H54 (cell line): Measurements from ENCODE around the gene TBC1D5.
"Not testable (repeated sequence)": the region's sequence is repeated elsewhere in the genome, so short reads cannot be mapped to it uniquely, and the experiment has no call there.

Experiments
- DNase-seq: peaks from one replicate; pipeline ENCODE4 v3.0.0; 2011; ENCODE audit warnings: low spot score, mixed read lengths; ENCODE audit not compliant: insufficient read length
- FAIRE-seq: peaks from 3 replicates; lab custom pipeline; 2011; peaks lifted over from hg19 to GRCh38; lab: Jason Lieb, UNC
- POLR2A ChIP-seq: IDR thresholded peaks from 2 replicates; pipeline ENCODE4 v1.6.1; 2011; ENCODE audit warnings: low read depth, mild to moderate bottlenecking, low read length

The TBC1D5 gene

GRCh38 chr3:17137321-17137826 lies 605.1 kb downstream of the TBC1D5 start:
- TF ChIP-seq POLR2A: no peak
- FAIRE-seq (no peak), DNase-seq (no peak)

GRCh38 chr3:17136136-17136721 lies 606.2 kb downstream of the TBC1D5 start:
- no peak for DNase-seq
- FAIRE-seq: no peak
- no peak for TF ChIP-seq POLR2A

GRCh38 chr3:17135696-17136095 lies 606.7 kb downstream of the TBC1D5 start:
- no peak for TF ChIP-seq POLR2A
- DNase-seq: no peak
- FAIRE-seq: no peak

GRCh38 chr3:17133632-17134545 lies 608.5 kb downstream of the TBC1D5 start:
- DNase-seq (no peak), FAIRE-seq (no peak)
- TF ChIP-seq POLR2A: no peak

- DNase-seq (no peak), FAIRE-seq (no peak)
- no peak for TF ChIP-seq POLR2A
Observed at GRCh38 chr3:17132286-17133115, 609.9 kb downstream of the TBC1D5 start.

GRCh38 chr3:17130956-17131355 lies 611.5 kb downstream of the TBC1D5 start:
- TF ChIP-seq POLR2A: no peak
- FAIRE-seq (no peak), DNase-seq (no peak)

GRCh38 chr3:17129556-17129955 lies 612.9 kb downstream of the TBC1D5 start:
- TF ChIP-seq POLR2A: no peak
- FAIRE-seq: no peak

GRCh38 chr3:17128671-17129070 lies 613.8 kb downstream of the TBC1D5 start:
- not testable (repeated sequence) for DNase-seq, FAIRE-seq

More at GRCh38 chr3:17129556-17129955, 612.9 kb downstream of the TBC1D5 start:
- DNase-seq: no peak

- FAIRE-seq (no peak), DNase-seq (no peak)
- no peak for TF ChIP-seq POLR2A
Observed at GRCh38 chr3:17125738-17126442, 616.5 kb downstream of the TBC1D5 start.

- TF ChIP-seq POLR2A: no peak
- no peak for DNase-seq
- FAIRE-seq: no peak
Observed at GRCh38 chr3:17122758-17123157, 619.7 kb downstream of the TBC1D5 start.

- FAIRE-seq: no peak
- no peak for DNase-seq
- TF ChIP-seq POLR2A: no peak
Observed at GRCh38 chr3:17121336-17121735, 621.1 kb downstream of the TBC1D5 start.

GRCh38 chr3:17120115-17120514 lies 622.3 kb downstream of the TBC1D5 start:
- DNase-seq (no peak), FAIRE-seq (no peak)
- TF ChIP-seq POLR2A: no peak

GRCh38 chr3:17119201-17120072 lies 623.0 kb downstream of the TBC1D5 start:
- FAIRE-seq (no peak), DNase-seq (no peak)
- no peak for TF ChIP-seq POLR2A
